ENCODE results near the gene LAMTOR2.

LAMTOR2 gene

GRCh38 chr1:156076609-156077429, 22.2 kb downstream of the LAMTOR2 start:
- DNase-seq: no peak

- DNase-seq: no peak
Observed at GRCh38 chr1:156077430-156077760, 22.8 kb downstream of the LAMTOR2 start.

DNA sequence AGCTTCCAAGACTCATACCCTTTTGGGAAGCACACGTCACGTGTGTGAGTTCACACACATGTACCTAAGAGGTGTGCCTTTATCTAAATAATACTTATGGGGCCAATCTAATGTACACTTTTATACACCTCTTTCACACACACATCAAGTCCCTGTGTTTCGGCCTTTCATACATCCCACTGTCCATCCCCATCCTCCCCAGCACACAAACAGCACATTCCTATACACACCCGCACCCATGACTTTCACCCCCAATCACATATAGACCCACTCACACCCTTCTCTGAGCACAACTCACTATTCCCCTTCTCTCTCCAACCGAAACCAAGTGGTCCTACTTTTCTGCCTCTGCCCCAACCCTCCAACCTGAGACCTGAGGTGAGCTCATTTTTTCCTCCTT, 24.1 kb downstream of the LAMTOR2 start:
- DNase-seq: no peak

- no peak for DNase-seq
Observed at GRCh38 chr1:156079762-156080161, 25.2 kb downstream of the LAMTOR2 start.

DNA sequence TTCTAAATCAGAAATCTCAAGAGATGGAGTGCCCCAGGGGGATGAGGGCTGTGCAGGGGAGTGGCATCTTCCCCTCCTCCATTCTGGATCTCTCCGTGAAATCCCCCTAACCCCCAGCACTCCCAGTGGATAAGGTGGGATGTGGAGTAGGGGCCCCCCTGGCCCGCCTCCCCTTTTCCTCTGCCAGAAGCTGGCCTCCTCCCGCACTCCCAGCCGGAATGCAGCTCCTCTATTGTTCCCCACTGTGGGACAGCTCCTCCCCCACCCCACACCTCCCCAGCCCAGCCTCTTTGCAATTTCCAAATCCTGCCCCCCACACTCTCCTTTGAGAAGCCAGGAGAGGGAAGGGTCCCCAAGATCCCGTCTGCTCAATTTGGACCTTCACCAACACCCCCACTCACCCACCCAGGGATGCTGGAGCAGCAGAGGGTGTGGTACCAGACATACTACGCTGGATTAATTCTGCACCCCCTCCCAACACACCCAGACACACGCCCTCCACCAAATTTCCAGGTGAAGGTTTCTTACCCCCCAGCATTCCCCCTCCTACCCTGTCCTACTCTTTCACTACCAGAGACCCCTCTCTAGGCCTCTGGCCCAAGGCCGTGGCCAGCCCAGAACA, 25.8 kb downstream of the LAMTOR2 start:
- no peak for DNase-seq

DNA sequence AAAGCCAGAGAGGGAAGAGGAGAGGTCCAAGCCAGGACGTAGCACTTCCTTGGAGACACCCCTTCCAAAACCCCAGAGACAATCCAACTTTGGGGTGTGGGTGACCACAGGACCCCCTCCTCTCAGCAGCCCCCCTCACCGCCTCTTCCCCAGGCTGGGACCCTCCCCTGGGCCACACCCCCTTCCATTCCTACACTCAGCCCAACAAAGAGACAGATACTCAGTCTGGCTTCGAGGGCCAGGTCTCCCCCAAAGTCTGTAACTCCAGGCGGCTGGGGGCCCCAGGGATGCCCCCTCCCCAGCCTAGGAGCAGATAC, 26.2 kb downstream of the LAMTOR2 start:
- no peak for DNase-seq

- no peak for DNase-seq
Observed at GRCh38 chr1:156081180-156081916, 26.8 kb downstream of the LAMTOR2 start.

- DNase-seq: no peak
Observed at GRCh38 chr1:156081917-156082308, 27.3 kb downstream of the LAMTOR2 start.

DNA sequence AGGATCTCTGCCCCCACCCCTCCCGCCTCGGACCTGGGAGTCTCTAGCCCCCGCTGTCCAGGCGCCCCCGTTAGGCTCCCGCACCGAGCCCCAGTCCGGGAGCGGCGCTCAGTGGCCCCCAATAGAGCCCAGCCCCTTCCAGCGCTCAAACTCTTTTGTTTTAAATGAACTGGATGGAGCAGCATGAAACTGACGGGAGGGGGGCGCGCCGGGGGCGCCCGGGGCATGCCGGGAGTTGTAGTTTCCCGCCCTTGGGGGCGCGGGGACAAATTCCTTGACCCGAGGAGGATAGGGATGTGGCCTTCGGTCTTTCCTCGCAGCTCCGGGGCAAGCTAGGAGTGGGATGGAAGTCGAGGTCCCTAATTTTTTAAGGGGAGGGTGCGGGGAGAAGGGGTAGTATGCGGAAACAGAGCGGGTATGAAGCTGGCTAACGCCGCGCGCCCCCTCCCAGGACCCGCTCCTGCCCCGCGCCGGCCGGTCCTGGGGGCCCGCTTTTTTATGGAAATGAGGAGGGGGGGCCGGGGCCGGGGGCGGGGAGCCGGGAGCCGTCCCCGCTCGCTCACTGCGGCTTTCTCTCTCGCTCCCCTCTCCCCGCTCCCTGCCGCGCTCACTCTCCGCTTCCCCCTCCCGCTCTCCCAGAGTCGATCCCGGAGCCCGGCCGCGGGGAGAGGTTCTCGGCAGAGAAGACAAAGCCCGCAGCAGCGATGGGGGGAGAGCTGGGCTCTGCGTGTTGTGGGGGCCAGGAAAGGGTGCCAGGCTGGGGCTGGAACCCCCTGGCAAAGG, 27.9 kb downstream of the LAMTOR2 start, which contains the start of gene MEX3A:
MEX3A (minus strand) TSS at position 157 of the 783 bp plus-strand sequence. CDS start 467 bp downstream, outside the sequence.
- DNase-seq: peak; percentile 21 to 30

DNA sequence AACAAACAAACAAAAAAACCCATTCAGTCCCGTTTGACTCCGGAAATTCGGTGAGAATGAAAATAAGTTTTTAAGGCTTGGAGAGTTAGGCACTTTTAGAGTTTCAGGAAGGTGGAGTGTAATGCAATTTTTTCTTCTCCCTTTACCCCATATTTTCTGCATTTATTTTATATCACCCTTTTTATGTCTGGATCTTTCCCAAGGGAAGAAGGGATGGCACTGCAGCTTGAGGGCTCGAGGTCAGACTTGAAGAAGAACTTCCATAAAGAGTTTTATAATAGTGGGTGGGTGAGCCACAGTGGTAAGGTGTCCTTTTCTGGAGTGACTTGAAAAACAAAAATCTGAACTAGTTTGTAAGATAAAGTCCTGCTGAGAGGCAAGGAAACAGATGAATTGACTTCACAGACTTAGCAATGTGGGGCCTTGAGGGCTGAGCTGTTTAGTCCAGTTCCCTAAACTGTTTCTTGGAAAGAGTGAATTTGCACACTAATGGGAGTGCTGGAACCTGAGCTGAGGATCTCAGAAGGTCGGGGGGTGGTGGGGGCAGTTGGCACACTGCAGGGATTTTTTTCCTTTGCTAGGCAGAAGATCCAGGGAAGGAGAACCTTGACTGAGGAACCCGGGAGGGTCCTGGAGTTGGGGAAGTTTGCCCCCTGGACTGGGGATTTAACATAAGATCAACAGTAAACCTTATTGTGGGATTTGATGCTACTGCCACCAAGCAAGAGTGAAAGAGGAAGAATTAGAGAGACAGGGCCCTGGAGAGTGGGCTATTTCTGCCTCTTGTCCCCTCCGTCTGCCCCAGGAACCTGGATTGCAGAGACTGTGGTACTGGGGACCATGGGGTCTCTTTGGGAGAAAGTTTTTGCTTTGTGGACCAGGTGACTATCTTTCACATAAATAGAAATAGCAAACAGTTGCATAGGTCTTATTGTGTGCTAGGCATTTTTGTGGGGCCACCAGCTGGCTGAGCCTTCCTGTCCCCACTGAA, 29.5 kb downstream of the LAMTOR2 start:
- no peak for DNase-seq

DNA sequence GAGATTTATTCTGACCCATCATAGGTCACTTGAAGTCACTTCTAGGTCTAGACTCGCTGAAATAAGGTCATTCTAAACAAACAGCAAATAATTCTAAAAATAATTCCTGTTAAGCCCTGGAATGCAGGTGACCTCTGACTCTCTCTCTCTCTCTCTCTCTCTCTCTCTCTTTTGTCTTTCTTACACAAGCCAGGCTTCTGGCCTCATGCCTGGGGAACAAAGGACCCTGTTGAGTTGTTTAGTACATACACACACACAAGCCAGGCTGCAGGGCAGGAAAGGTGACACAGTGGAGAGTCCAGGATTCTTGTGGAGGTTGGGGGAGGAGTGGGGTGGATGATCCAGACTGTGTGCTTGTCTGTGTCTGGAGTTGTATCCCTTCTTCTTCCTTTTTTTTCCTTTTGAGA, 31.7 kb downstream of the LAMTOR2 start:
- no peak for DNase-seq

DNA sequence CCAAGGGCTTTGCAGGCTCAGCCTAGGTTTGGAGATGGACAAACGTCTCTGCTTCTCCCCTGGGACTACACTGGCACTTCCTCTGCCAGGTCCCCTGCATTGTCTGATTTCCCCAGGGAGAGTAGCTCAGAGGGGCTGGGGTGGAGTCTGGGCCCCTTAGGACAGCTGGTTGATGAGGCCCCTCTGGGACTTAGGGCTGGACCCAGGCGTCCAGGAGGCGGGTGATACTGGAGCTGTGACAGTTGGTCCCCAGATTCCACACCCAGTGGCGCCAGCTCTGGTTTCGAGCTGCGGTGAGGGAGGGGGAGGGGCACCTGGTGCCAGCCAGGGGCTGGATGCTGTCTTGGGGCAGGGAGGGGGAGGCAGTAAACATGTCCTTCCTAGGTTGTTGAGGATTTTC, 35.1 kb downstream of the LAMTOR2 start:
- DNase-seq: no peak

DNA sequence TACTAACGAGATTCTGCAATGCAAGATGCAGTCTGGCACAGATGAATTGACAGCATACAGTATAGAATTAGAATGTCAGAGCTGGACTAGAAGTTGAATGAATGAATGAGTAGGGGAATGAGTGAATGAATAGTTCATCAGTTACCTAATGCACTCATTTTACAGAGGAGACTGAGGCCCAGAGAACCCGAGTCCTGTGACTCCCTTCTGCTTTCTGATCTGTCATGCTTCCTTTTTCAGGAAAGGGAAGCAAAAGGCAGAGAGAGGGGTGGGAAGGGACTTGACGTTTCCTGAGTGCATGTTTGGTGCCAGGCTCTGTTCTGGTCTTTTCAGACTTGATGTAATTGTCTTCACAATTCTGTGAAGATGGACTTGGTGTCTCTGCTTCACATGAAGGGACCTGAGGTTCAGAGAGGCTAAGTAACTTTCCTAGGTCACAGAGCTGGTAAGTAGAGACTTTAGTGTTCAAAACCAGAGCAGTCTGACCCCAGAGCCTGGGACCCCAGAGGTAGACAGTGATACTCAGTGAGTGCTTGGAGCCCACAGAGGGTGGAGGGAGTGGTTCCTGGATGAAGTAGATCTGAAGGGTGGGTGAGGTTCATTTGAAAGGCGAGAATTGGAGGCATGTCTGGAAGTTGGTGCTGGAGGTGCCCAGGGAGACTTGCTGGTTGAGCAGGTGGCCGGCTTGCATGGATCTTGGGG, 35.7 kb downstream of the LAMTOR2 start:
- no peak for DNase-seq

GRCh38 chr1:156090840-156091188, 36.2 kb downstream of the LAMTOR2 start:
- DNase-seq: peak; percentile 42 to 59

DNA sequence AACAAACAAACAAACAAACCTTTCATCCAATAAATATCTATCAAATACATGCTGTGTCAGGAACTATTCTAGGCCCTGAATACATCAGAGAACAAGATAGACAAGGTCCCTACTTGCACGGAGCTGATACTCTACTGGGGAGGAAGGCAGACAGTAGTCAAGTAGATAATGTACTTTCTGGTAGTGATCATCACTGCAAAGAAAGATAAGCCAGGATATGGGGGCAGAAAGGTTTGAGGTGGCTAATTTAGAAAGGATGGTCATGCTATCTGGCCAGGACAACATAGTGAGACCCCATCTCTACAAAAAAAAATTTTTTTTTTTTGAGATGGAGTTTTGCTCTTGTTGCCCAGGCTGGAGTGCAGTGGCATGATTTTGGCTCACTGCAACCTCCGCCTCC, 37.0 kb downstream of the LAMTOR2 start:
- DNase-seq: no peak

DNA sequence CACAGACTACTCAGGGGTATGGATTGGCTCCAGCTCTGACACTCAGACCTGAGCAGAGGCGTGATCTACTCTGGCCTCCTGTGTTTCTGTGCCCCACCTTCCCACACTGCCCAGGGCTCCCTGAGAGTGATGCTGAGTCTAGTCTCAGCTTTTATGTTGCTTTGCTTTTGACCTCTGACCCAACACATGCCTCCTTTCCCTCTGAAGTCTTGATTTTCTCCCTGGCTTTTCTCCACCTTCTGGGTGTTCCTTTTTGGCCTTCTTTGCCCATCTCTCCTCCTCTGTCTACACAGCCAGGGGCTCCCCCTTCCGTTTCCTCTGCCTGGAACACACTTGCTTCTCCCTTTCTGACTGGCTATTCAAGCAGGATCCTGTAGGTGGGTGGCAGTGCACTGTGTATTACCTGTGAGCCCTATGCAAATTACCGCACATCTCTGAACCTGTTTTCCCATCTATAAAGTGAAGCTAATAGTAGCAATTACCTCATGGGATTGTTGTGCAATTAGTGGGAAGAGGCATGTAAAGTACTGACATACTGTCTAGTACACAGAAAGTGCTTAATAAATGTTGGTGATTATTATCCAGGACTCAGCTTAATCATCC, 41.4 kb downstream of the LAMTOR2 start:
- no peak for DNase-seq

DNA sequence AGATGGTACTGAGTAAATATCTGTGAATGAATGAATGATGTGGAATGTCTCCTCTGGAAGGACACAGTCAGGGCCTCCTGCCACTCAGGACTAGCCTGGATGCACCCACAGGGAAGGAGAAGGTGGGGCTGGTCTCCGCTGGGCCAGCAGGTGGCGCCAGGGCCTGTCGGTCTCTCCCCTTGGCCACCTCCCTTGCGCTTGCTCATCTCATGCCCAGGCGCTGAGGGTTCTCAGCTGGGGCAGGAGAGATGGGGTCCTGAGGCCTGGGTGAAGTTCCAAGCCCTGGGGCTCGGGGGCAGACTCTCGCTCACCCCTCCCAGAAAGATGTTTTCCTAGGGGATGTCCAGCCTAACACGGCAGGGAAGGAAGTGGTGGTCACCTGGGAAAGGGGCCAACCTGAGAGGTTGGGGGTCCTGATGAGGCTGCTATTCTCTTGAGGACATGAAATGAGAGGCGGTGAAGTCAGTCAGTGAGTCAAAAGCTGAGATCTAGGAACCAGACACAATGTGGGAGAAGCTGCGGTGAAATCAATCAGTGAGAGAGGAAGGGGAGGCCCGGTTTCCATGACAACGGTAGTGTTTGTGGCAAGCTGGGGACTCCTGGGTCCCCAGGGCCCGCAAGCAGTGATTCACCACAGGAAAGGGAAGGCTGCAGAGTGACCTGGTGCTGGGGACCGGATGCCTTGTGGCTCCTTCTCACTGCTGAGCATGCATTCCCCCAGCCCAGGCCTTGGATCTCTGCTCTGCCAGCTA, 42.2 kb downstream of the LAMTOR2 start:
- DNase-seq: peak; percentile 85 to 89

DNA sequence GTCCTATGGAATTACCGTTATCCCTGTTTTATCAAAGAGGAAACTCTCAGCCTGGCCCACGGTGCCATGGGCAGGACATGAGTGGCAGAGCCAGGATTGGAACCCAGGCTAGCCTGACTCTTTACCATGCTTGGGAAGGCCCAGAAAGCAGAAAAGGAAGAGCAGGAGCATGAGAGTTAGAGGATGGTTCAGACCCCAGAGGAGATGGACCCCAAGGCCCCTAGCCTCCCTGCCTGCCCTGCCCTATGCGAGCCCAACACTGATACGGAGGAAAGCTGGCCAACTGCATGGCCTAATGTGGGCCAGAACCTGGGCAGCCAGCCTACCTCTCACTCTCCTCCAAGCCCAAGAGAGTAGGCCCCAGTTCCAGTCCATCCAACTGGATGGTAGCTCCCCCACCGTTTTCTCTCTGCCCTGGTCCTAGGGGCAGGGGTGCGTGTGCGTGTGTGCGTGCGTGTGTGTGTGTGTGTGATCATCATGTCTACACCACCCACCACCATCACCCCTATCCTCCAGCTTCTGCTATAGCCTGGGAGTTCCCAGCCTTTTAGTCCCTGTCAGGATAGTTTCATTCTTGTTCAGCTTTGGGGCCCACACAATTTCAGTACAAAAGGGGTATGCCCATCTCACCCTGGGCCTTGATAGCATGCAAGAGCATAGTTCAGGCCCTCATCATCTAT, 43.1 kb downstream of the LAMTOR2 start:
- no peak for DNase-seq

GRCh38 chr1:156098784-156099183, 44.2 kb downstream of the LAMTOR2 start:
- no peak for DNase-seq

DNA sequence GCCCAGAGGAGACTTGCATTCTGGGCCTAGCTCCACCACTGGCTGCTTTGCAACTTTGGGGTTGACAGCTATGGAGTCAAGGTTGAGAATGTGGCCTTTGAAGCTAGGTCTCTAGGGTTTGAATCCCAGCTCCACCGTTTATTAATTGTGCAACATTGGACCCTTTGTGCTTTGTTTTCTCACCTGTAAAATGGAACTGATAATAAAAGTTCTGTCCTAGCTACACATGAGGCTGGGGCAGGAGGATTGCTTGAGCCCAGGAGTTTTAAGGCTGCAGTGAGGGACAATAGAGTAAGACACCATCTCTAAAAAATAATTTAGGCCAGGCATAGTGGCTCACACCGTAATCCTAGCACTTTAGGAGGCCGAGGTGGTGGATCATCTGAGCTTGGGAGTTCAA, 44.7 kb downstream of the LAMTOR2 start:
- DNase-seq: no peak

Data from AML-193 (cell line).